ENCODE data around the gene BIK. TPM values are rescaled to one million over a fixed set of nuclear protein-coding genes. Genes with fewer than 3 reads are reported as not detected.
A peak's percentile ranks its signal among the peaks of the same experiment; 100 is the strongest.

BIK gene
- polyA plus RNA-seq, 1 donor: 2.1 TPM

DNA sequence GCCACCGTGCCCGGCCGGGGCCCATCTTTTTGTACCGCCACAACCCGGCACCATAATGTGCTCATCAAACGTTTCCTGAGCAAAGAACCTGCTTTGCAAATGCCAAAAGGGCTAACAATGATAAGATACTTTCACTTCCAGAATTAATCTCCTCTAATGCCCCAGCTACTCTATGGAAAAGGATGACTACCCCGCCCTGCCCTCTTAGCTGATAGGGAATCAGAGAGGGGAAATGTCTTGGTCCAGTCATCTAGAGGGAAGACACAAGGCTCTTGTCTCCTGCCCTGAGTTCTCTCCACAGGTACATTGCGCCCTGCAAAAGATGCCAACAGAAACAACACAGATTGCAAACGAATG lies 21.9 kb upstream of the BIK start:
- H3K4me1 ChIP-seq (ENCODE audit: control insufficient read depth, insufficient read depth, low read length): no peaks in the 10 kb centered on the region
- peaks cover 2% of the 10 kb centered on the region for H3K9me3 ChIP-seq (ENCODE audit: control insufficient read depth, low read depth, low read length)
- no peak for DNase-seq
- H3K4me3 ChIP-seq (ENCODE audit: low read length): peak overlapping the region; percentile 60
- 14% methylated on average over 1 of the region's 9 CpGs for WGBS (ENCODE audit: insufficient coverage, low lambda C conversion rate)
- no peaks in the 10 kb centered on the region for H3K36me3 ChIP-seq (ENCODE audit: control insufficient read depth, insufficient read depth, low read length)
- peak overlapping the region; percentile 32 for H3K27ac ChIP-seq (ENCODE audit: low read length)
- H3K27me3 ChIP-seq (ENCODE audit: control insufficient read depth, insufficient read depth, low read length): no peaks in the 10 kb centered on the region

DNA sequence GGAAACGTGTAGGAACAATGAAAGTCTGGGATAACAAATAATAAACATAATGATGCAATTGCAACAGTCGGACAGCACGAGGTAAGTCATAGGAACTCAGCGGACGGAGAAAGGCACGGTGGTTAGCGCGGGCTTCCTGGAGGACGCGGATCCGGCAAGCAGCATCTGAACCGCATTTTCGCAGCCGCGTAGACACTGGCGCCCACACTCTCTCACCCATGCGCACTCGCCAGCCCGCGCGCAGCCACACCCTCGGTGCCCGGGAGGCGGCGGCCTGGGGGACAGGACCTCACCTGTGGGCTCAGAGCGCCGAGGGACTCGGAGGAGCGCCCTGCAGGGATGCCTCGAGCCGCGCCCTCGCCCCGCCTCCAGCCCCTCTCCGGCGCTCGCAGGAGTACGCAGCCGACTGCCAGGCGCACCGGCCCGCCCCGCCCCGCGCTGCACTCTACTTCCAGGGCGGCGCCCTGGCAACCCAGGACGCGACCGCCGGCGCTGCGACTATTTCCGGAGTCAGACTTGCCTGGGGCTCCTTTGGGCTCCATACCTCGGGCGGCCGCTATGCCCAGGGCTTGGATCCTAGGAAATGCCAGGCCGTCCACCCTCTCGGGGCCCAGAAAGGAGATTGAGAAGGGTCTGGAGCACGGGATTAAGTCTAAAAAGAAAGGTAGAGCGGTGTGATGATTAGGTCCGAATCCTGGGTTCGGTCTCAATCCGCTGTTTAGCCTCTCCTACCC lies 21.4 kb upstream of the BIK start, which contains the start of gene TTLL1:
TSS of gene TTLL1 (minus strand) at position 408 of the 734 bp plus-strand sequence. CDS start 13,805 bp downstream, outside the sequence.
- peak within 1 kb of the TSS; percentile 60 for H3K4me3 ChIP-seq (ENCODE audit: low read length)
- 0% methylated on average over 1 of the region's 64 CpGs for WGBS (ENCODE audit: insufficient coverage, low lambda C conversion rate)
- no peaks in the 10 kb centered on the region for H3K4me1 ChIP-seq (ENCODE audit: control insufficient read depth, insufficient read depth, low read length)
- no peaks in the 10 kb centered on the region for H3K36me3 ChIP-seq (ENCODE audit: control insufficient read depth, insufficient read depth, low read length)
- H3K27ac ChIP-seq (ENCODE audit: low read length): peak within 1 kb of the TSS; percentile 32
- H3K9me3 ChIP-seq (ENCODE audit: control insufficient read depth, low read depth, low read length): peaks cover 2% of the 10 kb centered on the region
- peak; percentile 82 to 91 for DNase-seq
- no peaks in the 10 kb centered on the region for H3K27me3 ChIP-seq (ENCODE audit: control insufficient read depth, insufficient read depth, low read length)

DNA sequence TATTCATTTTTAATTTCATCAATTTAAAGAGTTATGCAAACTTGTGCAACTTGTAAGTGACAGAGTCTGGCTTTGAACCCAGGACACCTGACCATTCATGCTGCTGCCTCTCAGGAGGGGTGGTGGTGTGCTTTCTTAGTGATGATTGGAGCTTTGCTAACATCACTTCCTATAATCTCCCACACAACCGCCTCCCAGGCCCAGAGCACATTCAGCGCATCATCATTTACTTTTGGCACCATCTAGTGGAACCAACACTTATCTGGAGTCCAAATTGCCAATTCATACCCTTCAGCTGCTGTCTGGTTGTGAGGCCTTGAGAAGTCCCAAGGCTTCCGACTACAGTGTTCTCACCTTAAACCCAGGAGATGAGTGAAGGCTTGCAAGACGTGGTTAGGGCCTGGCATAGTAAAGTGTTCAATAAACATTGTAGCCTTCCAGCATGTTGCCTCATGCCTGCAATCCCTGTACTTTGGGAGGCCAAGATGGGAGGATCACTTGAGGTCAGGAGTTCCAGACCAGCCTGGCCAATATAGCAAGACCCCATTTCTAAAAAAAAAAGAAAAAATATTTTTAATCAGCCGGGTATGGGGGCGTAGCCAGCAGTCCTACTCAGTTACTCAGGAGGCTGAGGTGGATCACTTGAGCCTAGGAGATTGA lies 20.3 kb upstream of the BIK start:
- no peaks in the 10 kb centered on the region for H3K36me3 ChIP-seq (ENCODE audit: control insufficient read depth, insufficient read depth, low read length)
- DNase-seq: peak; percentile 47 to 55
- no CpG with 5 or more reads among the region's 6 CpGs for WGBS (ENCODE audit: insufficient coverage, low lambda C conversion rate)
- peaks cover 2% of the 10 kb centered on the region for H3K9me3 ChIP-seq (ENCODE audit: control insufficient read depth, low read depth, low read length)
- H3K4me3 ChIP-seq (ENCODE audit: low read length): no peak overlapping the region
- no peak overlapping the region for H3K27ac ChIP-seq (ENCODE audit: low read length)
- H3K27me3 ChIP-seq (ENCODE audit: control insufficient read depth, insufficient read depth, low read length): no peaks in the 10 kb centered on the region
- no peaks in the 10 kb centered on the region for H3K4me1 ChIP-seq (ENCODE audit: control insufficient read depth, insufficient read depth, low read length)

DNA sequence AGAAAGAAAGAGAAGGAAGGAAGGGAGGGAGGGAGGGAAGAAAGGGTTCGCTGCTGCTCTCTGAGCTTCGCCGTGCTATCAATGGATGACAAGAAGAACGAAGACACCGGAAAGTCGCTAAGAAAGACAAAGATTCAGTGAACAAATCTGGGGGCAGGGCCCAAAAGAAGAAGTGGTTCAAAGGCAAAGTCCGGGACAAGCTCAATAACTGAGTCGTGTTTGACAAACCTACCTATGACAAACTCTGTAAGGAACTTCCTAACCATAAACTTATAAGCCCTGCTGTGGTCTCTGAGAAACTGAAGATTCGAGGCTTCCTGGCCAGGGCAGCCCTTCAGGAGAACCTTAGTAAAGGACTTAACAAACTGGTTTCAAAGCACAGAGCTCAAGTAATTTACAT lies 18.5 kb upstream of the BIK start:
- 83% methylated on average over 5 of the region's 9 CpGs for WGBS (ENCODE audit: insufficient coverage, low lambda C conversion rate)
- Histone ChIP-seq H3K27ac (ENCODE audit: low read length) (no peak overlapping the region), H3K4me1 (ENCODE audit: control insufficient read depth, insufficient read depth, low read length) (no peaks in the 10 kb centered on the region), H3K4me3 (ENCODE audit: low read length) (no peak overlapping the region), H3K27me3 (ENCODE audit: control insufficient read depth, insufficient read depth, low read length) (no peaks in the 10 kb centered on the region), H3K36me3 (ENCODE audit: control insufficient read depth, insufficient read depth, low read length) (no peaks in the 10 kb centered on the region), H3K9me3 (ENCODE audit: control insufficient read depth, low read depth, low read length) (peaks cover 13% of the 10 kb centered on the region)
- DNase-seq: no peak

DNA sequence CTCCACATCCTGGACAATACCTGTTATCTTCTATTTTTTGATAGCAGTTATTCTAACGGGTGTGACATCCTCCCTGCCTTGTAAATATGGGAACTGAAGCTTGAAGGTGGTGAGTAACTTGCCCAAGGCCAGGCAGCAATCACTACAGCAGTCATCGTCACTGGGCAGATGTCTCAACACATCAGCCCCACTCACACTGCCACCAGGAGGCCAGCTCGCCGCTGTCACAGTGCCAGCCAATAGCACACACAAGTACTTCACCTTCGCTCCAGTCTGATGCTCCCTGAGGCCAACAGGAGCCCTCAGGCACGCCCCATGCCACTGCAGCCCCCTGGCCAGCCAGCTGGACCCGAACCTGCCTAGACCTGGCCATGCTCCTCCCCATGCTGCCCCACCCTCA lies 16.5 kb upstream of the BIK start:
- H3K9me3 ChIP-seq (ENCODE audit: control insufficient read depth, low read depth, low read length): peaks cover 15% of the 10 kb centered on the region
- no peak overlapping the region for H3K4me3 ChIP-seq (ENCODE audit: low read length)
- no CpG with 5 or more reads among the region's 7 CpGs for WGBS (ENCODE audit: insufficient coverage, low lambda C conversion rate)
- peak in 1 of 2 donors; percentile 27 for DNase-seq
- H3K36me3 ChIP-seq (ENCODE audit: control insufficient read depth, insufficient read depth, low read length): no peaks in the 10 kb centered on the region
- H3K27ac ChIP-seq (ENCODE audit: low read length): no peak overlapping the region
- H3K27me3 ChIP-seq (ENCODE audit: control insufficient read depth, insufficient read depth, low read length): peaks cover 1% of the 10 kb centered on the region
- no peaks in the 10 kb centered on the region for H3K4me1 ChIP-seq (ENCODE audit: control insufficient read depth, insufficient read depth, low read length)

DNA sequence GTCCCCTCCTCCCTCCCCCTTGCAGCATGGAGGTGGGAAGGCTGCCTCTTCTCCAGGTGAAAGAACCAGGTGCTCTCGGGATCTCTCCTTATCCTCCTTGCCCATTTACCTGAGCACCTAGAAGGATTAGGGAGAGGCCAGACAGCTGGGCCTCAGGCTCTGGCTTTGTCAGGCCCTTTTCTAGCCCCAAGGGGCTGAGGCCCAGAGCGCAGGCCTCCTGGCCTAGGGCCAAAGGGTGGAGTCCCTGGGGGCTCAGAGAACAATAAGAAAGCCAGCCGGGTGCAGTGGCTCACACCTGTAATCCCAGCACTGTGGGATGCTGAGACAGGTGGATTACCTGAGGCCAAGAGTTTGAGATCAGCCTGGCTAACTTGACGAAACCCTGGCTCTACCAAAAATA lies 16.0 kb upstream of the BIK start:
- no peak overlapping the region for H3K27ac ChIP-seq (ENCODE audit: low read length)
- no peak for DNase-seq
- H3K27me3 ChIP-seq (ENCODE audit: control insufficient read depth, insufficient read depth, low read length): peaks cover 2% of the 10 kb centered on the region
- H3K4me1 ChIP-seq (ENCODE audit: control insufficient read depth, insufficient read depth, low read length): no peaks in the 10 kb centered on the region
- no CpG with 5 or more reads among the region's 4 CpGs for WGBS (ENCODE audit: insufficient coverage, low lambda C conversion rate)
- no peaks in the 10 kb centered on the region for H3K36me3 ChIP-seq (ENCODE audit: control insufficient read depth, insufficient read depth, low read length)
- no peak overlapping the region for H3K4me3 ChIP-seq (ENCODE audit: low read length)
- H3K9me3 ChIP-seq (ENCODE audit: control insufficient read depth, low read depth, low read length): peaks cover 15% of the 10 kb centered on the region

DNA sequence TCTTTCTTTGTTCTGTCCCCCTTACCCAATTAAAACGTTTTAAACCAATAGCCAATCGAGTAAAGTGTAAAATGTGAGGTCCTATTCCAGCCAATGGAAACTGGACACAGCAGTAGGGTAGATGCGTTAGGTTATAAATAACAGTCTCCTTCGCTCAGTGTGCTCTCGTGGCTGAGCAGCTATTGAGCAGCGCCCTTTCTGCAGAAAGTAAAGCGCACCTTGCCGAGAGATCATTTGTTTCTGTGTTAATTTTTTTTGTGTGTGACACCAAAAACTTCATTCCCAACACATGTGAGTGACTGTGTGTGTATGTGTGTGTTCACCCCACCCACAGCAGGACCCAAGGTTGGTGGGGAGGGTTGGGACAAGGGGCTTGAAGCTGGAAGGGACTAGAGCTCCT lies 14.1 kb upstream of the BIK start:
- peaks cover 15% of the 10 kb centered on the region for H3K9me3 ChIP-seq (ENCODE audit: control insufficient read depth, low read depth, low read length)
- no peak overlapping the region for H3K4me3 ChIP-seq (ENCODE audit: low read length)
- no peak overlapping the region for H3K27ac ChIP-seq (ENCODE audit: low read length)
- WGBS (ENCODE audit: insufficient coverage, low lambda C conversion rate): no CpG with 5 or more reads among the region's 8 CpGs
- H3K4me1 ChIP-seq (ENCODE audit: control insufficient read depth, insufficient read depth, low read length): no peaks in the 10 kb centered on the region
- no peak for DNase-seq
- H3K36me3 ChIP-seq (ENCODE audit: control insufficient read depth, insufficient read depth, low read length): no peaks in the 10 kb centered on the region
- H3K27me3 ChIP-seq (ENCODE audit: control insufficient read depth, insufficient read depth, low read length): peaks cover 7% of the 10 kb centered on the region

DNA sequence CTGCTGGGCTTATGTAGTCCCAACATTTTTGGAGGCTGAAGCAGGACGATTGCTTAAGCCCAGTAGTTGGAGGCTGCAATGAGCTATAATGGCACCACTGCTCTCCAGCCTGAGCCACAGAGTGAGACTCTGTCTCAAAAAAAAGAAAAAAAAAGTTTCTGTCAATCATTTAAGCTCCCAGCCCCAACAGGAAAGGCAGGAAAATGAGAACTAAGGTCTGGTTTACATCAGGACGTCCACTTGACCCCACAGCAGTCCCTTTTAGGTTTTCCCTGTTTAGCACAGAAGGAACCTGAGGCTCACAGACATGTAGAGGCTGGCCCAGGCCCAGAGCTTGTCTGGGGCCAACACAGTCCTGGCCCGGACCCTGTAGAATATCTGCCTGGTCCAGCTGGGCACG lies 12.2 kb upstream of the BIK start:
- Histone ChIP-seq H3K4me3 (ENCODE audit: low read length) (no peak overlapping the region), H3K4me1 (ENCODE audit: control insufficient read depth, insufficient read depth, low read length) (no peaks in the 10 kb centered on the region), H3K27ac (ENCODE audit: low read length) (no peak overlapping the region), H3K36me3 (ENCODE audit: control insufficient read depth, insufficient read depth, low read length) (no peaks in the 10 kb centered on the region), H3K9me3 (ENCODE audit: control insufficient read depth, low read depth, low read length) (peaks cover 15% of the 10 kb centered on the region), H3K27me3 (ENCODE audit: control insufficient read depth, insufficient read depth, low read length) (peaks cover 7% of the 10 kb centered on the region)
- no peak for DNase-seq
- WGBS (ENCODE audit: insufficient coverage, low lambda C conversion rate): no CpG with 5 or more reads among the region's 4 CpGs

DNA sequence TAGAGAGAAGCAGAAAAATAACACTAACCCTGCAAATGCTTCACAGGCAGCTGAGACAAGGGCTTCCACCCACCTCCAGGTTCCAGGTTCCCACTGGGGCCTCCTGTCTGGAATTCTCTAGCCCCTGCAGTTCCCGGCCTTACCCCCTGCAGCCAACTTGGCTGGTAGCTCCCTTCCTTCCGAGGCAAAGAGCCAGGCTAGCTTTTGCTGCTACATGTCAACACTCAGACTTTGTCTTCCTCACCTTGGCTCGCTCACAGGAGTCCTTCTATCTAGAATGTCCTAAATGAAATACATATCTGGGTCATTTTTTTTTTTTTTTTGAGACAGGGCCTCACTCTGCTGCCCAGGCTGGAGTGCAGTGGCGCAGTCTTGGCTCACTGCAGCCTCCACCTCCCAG lies 11.5 kb upstream of the BIK start:
- Histone ChIP-seq H3K4me1 (ENCODE audit: control insufficient read depth, insufficient read depth, low read length) (no peaks in the 10 kb centered on the region), H3K27ac (ENCODE audit: low read length) (no peak overlapping the region), H3K9me3 (ENCODE audit: control insufficient read depth, low read depth, low read length) (peaks cover 15% of the 10 kb centered on the region), H3K4me3 (ENCODE audit: low read length) (no peak overlapping the region), H3K27me3 (ENCODE audit: control insufficient read depth, insufficient read depth, low read length) (peaks cover 7% of the 10 kb centered on the region), H3K36me3 (ENCODE audit: control insufficient read depth, insufficient read depth, low read length) (no peaks in the 10 kb centered on the region)
- DNase-seq: no peak
- no CpG with 5 or more reads among the region's 4 CpGs for WGBS (ENCODE audit: insufficient coverage, low lambda C conversion rate)

DNA sequence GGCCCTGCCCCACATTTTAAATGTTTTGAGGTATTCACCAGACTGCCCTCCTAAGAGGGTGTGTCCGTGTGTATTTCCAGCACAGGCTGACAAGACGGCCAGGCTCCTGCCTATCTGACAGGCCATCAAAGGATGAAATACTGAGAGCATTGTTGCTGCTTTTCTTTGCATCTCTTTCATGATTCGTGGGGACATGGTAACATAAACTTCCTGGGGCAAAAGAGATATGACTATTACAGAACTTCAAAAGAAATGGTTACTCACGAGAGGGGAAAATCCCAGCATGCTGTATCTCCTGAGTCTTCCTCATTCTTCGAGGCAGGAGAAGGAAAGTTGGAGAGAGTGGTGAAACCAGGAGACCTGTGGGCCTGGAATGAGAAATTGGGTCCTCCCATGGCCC lies 10.3 kb upstream of the BIK start:
- Histone ChIP-seq H3K27ac (ENCODE audit: low read length) (no peak overlapping the region), H3K27me3 (ENCODE audit: control insufficient read depth, insufficient read depth, low read length) (peaks cover 10% of the 10 kb centered on the region), H3K36me3 (ENCODE audit: control insufficient read depth, insufficient read depth, low read length) (no peaks in the 10 kb centered on the region), H3K4me1 (ENCODE audit: control insufficient read depth, insufficient read depth, low read length) (peaks cover 3% of the 10 kb centered on the region), H3K4me3 (ENCODE audit: low read length) (no peak overlapping the region), H3K9me3 (ENCODE audit: control insufficient read depth, low read depth, low read length) (peaks cover 15% of the 10 kb centered on the region)
- DNase-seq: no peak
- WGBS (ENCODE audit: insufficient coverage, low lambda C conversion rate): 20% methylated on average over 1 of the region's 5 CpGs

DNA sequence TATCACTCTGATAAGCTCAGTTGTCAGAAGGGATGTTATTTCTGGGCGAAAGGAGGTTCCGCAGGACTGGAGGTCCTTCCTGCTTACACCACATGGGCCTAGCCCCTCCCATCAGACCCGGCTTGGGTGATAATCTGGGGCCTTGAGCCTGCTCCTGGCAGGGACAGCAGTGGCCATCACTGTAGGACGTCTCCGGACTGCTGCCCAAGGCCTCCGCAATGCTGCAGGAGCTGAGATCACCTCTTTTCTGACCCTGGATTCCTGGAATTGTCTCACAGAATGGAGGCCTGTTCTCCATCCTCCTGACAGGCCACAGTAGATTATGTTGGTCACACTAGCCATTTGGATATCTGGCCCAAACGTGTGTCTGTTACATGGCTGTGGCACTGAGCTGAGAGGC lies 9.2 kb upstream of the BIK start:
- Histone ChIP-seq H3K9me3 (ENCODE audit: control insufficient read depth, low read depth, low read length) (peaks cover 10% of the 10 kb centered on the region), H3K27ac (ENCODE audit: low read length) (no peak overlapping the region), H3K36me3 (ENCODE audit: control insufficient read depth, insufficient read depth, low read length) (no peaks in the 10 kb centered on the region), H3K4me3 (ENCODE audit: low read length) (no peak overlapping the region), H3K27me3 (ENCODE audit: control insufficient read depth, insufficient read depth, low read length) (peaks cover 16% of the 10 kb centered on the region), H3K4me1 (ENCODE audit: control insufficient read depth, insufficient read depth, low read length) (peaks cover 3% of the 10 kb centered on the region)
- WGBS (ENCODE audit: insufficient coverage, low lambda C conversion rate): no CpG with 5 or more reads among the region's 7 CpGs
- no peak for DNase-seq

All from large intestine (tissue), 3 donors.